Measurements from ENCODE around the gene UNC13A.

- TF ChIP-seq POLR2A (IDR thresholded peaks at IDR 0.05) (no peak), CTCF (IDR thresholded peaks at IDR 0.05) (no peak)
These were observed 112.0 kb downstream of the UNC13A start for GRCh38 chr19:17575871-17576757.

Measured in stomach (tissue), 4 donors.